Left renal cortex interstitium (tissue), 4 donors: ENCODE measurements around the gene GHSR. TPM values are rescaled to one million over a fixed set of nuclear protein-coding genes. Genes with fewer than 3 reads are reported as not detected.

Source experiments
- DNase-seq, 4 donors: peaks; one replicate each; pipeline ENCODE4 v3.0.0-alpha.2; 2013; ENCODE audit warnings: low read depth in 4 of 4, low spot score in 2 of 4, missing footprints in 1 of 4
- polyA plus RNA-seq, 4 donors: library from polyadenylated mRNA; unstranded; fragments of 120-200 nt; gene quantifications; one replicate each; pipeline ENCODE4 v1.2.1, GENCODE V29; 2013; ENCODE audit not compliant: insufficient read length in 4 of 4

Gene GHSR
- polyA plus RNA-seq, 4 donors: not detected

- DNase-seq: no peak
Observed at GRCh38 chr3:172441581-172441980, 6.7 kb downstream of the GHSR start.

- no peak for DNase-seq
Observed at GRCh38 chr3:172438186-172438585, 10.1 kb downstream of the GHSR start.

- no peak for DNase-seq
Observed at GRCh38 chr3:172437713-172438112, 10.5 kb downstream of the GHSR start.

GRCh38 chr3:172415323-172415722 lies 32.9 kb downstream of the GHSR start:
- no peak for DNase-seq

- DNase-seq: no peak
Observed at GRCh38 chr3:172411478-172411947, 36.7 kb downstream of the GHSR start.

- DNase-seq: no peak
Observed at GRCh38 chr3:172410702-172411477, 37.4 kb downstream of the GHSR start.

- no peak for DNase-seq
Observed at GRCh38 chr3:172407872-172408271, 40.4 kb downstream of the GHSR start.

GRCh38 chr3:172405914-172406313 lies 42.3 kb downstream of the GHSR start:
- no peak for DNase-seq

- DNase-seq: no peak
Observed at GRCh38 chr3:172404237-172404962, 43.9 kb downstream of the GHSR start.

GRCh38 chr3:172402892-172403643 lies 45.2 kb downstream of the GHSR start:
- no peak for DNase-seq

- no peak for DNase-seq
Observed at GRCh38 chr3:172402090-172402489, 46.2 kb downstream of the GHSR start.

- DNase-seq: no peak
Observed at GRCh38 chr3:172398484-172398883, 49.8 kb downstream of the GHSR start.

GRCh38 chr3:172397716-172398405 lies 50.4 kb downstream of the GHSR start:
- no peak for DNase-seq

GRCh38 chr3:172396400-172396799 lies 51.9 kb downstream of the GHSR start:
- DNase-seq: no peak

GRCh38 chr3:172394692-172395091 lies 53.6 kb downstream of the GHSR start:
- no peak for DNase-seq

Other genes starting within 250 kb of the GHSR start
- gene TNFSF10, start 75.0 kb upstream of the GHSR start, polyA plus RNA-seq: 10 to 100 TPM; 26.6 to 62.5 (median 43.1) TPM